GM10266 (cell line): ENCODE measurements around the gene PARD6B.
A peak's percentile ranks its signal among the peaks of the same experiment; 100 is the strongest.
"Not testable (repeated sequence)": the region's sequence is repeated elsewhere in the genome, so short reads cannot be mapped to it uniquely, and the experiment has no call there.

ENCODE experiments used
- DNase-seq: peaks from one replicate; pipeline ENCODE4 v3.0.0; 2012; ENCODE audit errors: extremely low spot score
- CTCF ChIP-seq: IDR thresholded peaks from 2 replicates; pipeline ENCODE4 v1.5.1; 2012; ENCODE audit warnings: mild to moderate bottlenecking, low read depth; ENCODE audit not compliant: control insufficient read depth, insufficient read depth; ENCODE audit errors: missing control alignments

Gene PARD6B

DNA sequence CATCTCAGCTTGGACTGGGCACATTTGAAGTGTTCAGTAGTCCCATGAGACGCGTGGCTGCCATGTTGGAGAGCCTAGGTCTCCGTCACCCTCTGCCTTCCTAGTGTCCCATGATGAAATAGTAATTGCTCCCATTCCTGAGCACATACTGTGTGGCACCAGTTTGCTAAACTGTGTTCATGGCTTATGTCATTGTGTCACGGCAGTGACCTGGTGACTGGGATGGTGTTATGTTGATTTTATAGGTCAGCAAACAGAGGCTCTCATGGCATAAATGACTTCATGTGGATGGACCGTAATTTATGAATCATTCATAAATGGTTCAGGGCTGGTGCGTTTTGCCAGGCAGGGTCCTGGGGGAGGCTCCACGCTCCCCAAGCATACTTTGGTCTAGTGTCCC, 67.3 kb downstream of the PARD6B start:
- no peak for TF ChIP-seq CTCF
- no peak for DNase-seq

GRCh38 chr20:50799176-50799889, 68.0 kb downstream of the PARD6B start:
- no peak for DNase-seq
- no peak for TF ChIP-seq CTCF

- TF ChIP-seq CTCF: no peak
- DNase-seq: peak; percentile 58
Observed at GRCh38 chr20:50799890-50800550, 68.6 kb downstream of the PARD6B start.

DNA sequence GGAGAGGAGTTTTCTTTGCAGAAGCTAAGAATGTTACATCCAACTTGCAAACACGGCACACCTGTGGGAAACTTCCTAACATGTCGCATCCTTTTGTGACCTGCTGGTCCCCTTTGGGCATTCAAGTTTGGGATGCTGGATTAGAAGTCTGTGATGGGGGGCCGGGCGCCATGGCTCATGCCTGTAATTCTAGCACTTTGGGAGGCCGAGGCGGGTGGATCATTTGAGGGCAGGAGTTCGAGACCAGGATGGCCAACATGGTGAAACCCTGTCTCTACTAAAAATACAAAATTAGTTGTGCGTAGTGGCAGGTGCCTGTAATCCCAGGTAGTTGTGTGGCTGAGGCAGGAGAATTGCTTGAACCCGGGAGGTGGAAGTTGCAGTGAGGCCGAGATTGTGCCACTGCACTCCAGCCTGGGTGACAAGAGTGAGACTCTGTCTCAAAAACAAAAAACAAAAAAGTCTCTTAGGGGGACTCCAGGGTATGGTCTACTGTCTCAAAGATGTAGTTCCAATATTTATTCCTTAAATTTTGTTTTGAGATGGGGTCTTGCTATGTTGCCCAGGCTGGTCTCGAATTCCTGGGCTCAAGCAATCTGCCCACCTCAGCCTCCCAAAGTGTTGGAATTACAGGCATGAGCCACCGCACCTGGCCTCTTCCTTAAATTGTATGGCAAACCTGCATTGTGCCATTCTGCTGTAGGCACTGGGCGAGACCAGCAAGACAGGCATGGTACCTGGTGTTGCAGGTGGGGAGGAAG, 69.8 kb downstream of the PARD6B start:
- DNase-seq: not testable (repeated sequence)

DNA sequence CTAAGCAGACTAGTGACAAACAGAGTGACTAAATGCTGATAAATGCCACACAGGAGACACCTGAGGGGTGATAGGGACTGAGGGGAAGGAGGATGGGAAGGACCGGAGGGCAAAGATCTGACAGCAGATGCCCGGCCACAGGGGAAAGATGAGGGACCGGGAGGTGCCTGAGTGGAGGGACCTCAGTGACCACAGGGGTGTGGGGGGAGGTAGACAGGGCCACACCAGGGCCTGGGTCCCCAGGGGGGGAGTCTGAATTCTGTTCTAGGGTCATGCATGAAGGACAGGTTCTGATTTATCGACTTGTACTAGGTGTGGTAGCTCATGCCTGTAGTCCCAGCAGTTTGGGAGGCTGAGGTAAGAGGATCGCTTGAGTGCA, 70.4 kb downstream of the PARD6B start:
- TF ChIP-seq CTCF: no peak
- no peak for DNase-seq

DNA sequence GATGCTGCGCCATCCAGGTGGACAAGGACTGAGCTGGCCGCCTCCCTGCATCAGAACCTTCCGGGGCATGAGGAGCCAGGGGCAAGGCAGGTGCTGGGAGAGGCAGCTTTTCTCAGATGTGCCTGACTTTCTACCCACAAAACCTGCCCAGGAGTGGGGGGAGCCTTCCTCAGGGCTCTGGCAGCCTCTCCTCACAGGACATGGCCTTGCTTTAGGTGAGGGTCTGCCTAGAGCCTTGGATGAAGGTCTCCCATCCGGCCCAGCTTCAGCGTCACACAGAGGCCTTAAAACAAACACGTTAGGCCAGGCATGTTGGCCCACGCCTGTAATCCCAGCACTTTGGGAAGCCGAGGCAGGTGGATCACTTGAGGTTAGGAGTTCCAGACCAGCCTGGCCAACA, 70.9 kb downstream of the PARD6B start:
- no peak for DNase-seq
- no peak for TF ChIP-seq CTCF

DNA sequence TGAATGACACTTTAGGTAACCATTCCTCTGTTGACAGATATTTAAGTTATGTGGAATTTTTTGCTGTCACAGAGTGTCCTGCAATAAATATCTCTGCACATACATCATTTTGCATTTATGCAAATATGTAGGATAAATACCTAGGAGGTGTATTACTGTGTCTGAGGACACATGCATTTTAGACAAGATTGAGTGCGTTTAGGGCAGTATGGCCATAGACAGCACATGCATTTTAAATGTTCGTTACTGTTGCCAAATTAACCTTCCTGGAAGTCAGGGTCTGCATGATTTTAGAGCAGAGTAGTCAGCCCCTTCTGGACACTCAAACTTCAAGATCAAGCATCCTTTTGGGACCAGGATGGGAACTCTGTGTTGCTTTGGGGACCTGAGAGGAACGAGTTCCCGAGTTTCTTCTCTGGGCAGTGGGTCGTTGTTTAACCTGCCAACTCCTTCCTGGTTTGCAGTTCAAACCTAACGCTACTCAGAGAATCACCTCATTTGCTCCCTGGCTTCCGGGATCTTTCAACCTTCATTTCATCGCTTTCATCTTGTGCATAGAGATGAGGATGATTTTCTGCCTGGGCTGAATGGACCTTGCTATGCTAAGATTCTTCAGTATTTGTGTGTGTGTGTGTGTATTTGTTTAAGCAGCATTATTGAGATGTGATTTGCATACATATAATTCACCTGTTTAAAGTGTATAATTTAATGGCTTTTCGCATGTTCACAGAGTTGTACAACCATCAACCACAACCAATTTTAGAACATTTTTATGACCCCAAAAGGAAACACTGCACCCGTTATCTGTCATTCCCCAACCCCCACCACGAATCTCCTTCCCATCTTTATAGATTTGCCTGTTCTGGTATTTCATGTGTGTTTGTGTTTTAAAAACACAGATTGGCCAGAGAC, 73.3 kb downstream of the PARD6B start:
- TF ChIP-seq CTCF: no peak
- DNase-seq: no peak
